MG63 (cell line): ENCODE results near the gene ZNRF3. TPM values are rescaled to one million over a fixed set of nuclear protein-coding genes. Genes with fewer than 3 reads are reported as not detected.
A peak's percentile ranks its signal among the peaks of the same experiment; 100 is the strongest.

Experiments
- DNase-seq: peaks from one replicate; pipeline ENCODE4 v3.0.0-alpha.2; 2020
- H3K27me3 ChIP-seq: fragments of 250-450 bp; sonication (Bioruptor Pico); 2 replicates; pipeline ENCODE4 v1.5.1; 2020; ENCODE audit warnings: mild to moderate bottlenecking, moderate library complexity
- H3K36me3 ChIP-seq: fragments of 250-450 bp; sonication (Bioruptor Pico); 2 replicates; pipeline ENCODE4 v1.5.1; 2020; ENCODE audit warnings: mild to moderate bottlenecking, moderate library complexity
- H3K4me3 ChIP-seq: fragments of 250-450 bp; sonication (Bioruptor Pico); 2 replicates; pipeline ENCODE4 v1.5.1; 2020; ENCODE audit warnings: mild to moderate bottlenecking, moderate library complexity
- H3K9me3 ChIP-seq: fragments of 250-450 bp; sonication (Bioruptor Pico); 2 replicates; pipeline ENCODE4 v1.5.1; 2020; ENCODE audit warnings: mild to moderate bottlenecking, moderate library complexity
- total RNA-seq: library from RNA; depleted of rRNA; stranded (reverse); fragments of >200 nt; shearing (Covaris generic); gene quantifications from 2 replicates; pipeline ENCODE4 v1.2.3, GENCODE V29; 2014; ENCODE audit warnings: low replicate concordance

Gene ZNRF3
- total RNA-seq, 1 experiment from 2014 or later, result 2.1 TPM

DNA sequence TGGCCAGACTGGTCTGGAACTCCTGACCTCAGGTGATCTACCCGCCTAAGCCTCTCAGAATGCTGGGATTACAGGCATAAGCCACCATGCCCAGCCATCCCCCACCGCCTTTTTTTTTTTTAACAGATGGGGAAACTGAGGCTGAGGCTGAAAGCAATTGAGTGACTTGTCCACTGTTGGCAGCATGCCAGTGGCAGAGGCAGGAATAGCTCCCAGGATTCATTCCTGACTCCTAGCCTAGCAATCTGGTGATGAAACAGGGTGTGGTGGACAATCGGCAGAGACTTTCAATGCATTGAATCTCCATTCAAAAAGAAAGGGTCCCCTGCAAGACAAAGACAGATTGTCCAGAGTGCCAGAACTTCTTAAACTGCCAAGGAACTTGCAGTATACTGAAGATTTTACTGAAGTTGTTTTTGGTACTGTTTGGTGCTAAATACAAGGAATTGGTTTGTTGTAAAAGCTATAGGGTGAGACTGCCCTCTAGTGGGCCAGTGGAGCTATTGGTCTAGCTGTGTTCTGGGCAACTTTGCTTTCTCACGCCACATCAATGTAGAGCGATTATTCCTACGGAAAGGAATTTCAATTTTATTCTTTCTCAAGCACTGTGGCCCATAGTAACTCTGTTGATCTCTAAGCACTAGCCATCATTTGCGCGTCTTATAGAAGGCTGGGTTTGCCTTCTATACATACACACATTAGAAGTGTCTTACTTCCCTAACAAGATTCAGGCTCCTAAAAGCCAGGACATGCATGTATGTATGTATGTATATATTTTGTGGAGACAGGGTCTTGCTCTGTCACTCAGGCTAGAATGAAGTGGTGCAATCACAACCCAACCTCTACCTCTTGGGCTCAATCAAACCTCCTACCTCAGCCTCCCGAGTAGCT, 157.3 kb downstream of the ZNRF3 start:
- Histone ChIP-seq H3K9me3 (no peaks in the 10 kb centered on the region), H3K27me3 (no peaks in the 10 kb centered on the region), H3K4me3 (no peak overlapping the region), H3K36me3 (no peaks in the 10 kb centered on the region; the same call in 1 of the 2 replicates)
- peak; percentile 55 for DNase-seq

DNA sequence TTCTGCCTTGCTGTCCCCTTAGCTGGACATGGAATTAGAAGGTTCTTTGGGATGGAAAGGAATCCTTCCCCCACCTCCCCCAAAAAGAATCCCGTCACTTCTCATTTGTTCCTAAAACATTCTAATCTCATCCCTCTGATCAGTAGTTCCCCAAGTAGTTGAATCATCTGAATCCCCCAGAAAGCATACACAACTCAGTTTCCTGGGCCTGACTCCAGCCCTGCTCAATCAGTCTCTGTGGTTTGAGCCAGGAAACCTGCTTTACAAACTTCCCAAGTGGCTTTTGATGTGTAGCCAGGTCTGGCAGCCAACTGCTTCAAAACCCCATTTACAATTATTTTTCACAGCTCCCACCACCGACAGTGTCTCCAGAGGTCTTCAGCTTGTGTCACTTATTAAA, 158.0 kb downstream of the ZNRF3 start:
- no peaks in the 10 kb centered on the region for H3K27me3 ChIP-seq
- DNase-seq, result peak; percentile 53
- no peaks in the 10 kb centered on the region for H3K9me3 ChIP-seq
- H3K36me3 ChIP-seq, result peaks cover 3% of the 10 kb centered on the region
- H3K4me3 ChIP-seq, result no peak overlapping the region

DNA sequence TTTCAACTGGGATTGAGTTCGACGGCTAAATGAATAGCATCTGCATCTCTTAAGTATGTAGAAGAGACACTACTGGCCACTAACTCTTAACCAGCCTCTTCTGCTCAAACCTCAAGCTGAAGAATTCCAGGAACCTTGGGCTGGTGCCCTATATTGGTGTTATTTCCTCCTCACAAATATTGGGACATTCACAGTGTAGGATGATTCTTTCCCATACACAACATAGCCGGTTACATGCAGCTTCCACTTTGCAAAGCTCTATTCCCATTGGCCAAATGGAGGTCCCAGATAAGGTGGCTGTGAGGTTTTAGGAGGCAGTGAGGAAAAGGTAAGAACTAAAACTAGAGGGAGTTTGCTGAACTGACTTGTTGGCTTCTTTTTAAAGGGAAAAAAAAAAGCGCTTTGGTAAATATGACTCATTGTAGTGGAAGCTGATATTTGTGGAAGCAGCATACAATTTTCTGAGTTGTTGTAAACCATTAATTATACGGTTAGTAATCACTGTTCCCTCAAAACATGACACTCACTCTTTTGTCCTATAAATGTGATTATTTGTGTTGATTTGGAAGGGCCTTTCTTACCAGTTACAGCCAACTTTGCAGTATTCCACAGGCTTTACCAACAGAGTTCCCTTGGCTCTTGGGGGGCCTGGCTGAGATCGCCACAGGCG, 160.7 kb downstream of the ZNRF3 start:
- Histone ChIP-seq H3K36me3 (peaks cover 12% of the 10 kb centered on the region), H3K27me3 (no peaks in the 10 kb centered on the region), H3K4me3 (no peak overlapping the region), H3K9me3 (no peaks in the 10 kb centered on the region)
- peak; percentile 22 for DNase-seq

DNA sequence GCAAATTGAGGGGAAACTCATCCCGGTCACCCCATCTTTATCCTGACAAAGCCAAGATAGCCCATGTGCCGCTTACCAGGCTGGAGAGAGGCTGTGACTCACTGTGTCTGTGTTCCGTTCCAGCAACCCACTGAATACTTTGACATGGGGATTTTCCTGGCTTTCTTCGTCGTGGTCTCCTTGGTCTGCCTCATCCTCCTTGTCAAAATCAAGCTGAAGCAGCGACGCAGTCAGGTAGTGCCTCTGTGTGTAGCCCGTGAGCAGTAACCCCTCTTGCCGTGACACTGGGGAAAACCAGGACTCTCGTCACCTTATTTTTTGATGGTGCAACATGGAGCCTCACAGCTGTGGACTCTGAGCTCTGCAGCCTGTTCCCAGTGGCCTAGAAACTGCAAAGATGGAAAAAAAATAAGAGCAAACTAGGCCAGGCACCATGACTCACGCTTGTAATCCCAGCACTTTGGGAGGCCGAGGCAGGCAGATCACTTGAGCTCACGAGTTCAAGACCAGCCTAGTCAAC, 161.3 kb downstream of the ZNRF3 start:
- DNase-seq, result peak; percentile 69
- Histone ChIP-seq H3K9me3 (no peaks in the 10 kb centered on the region), H3K36me3 (peaks cover 12% of the 10 kb centered on the region), H3K27me3 (no peaks in the 10 kb centered on the region), H3K4me3 (no peak overlapping the region)

DNA sequence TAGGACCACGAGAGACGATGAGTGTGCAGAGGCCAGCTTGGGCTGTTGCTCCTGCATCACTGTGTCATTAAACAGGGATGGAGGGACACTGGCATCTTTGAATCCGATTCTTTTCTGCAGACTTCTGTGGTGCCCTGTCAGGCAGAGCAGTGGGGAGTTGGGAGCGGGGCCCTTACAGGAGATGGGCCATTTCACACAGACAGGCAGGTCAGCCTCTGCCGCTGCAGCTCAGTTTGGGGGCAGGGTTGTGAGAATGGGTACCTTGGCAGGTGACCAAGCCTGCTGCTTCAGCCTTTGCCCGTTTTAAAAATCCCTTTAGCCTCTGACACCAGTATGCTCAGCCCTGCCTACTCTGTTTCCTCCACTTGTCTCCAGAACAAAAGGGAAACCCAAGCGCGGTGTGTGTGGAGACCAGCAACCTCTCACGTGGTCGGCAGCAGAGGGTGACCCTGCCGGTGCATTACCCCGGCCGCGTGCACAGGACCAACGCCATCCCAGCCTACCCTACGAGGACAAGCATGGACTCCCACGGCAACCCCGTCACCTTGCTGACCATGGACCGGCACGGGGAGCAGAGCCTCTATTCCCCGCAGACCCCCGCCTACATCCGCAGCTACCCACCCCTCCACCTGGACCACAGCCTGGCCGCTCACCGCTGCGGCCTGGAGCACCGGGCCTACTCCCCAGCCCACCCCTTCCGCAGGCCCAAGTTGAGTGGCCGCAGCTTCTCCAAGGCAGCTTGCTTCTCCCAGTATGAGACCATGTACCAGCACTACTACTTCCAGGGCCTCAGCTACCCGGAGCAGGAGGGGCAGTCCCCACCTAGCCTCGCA, 165.7 kb downstream of the ZNRF3 start:
- no peaks in the 10 kb centered on the region for H3K9me3 ChIP-seq
- DNase-seq, result no peak
- H3K36me3 ChIP-seq, result peaks cover 12% of the 10 kb centered on the region
- H3K4me3 ChIP-seq, result no peak overlapping the region
- no peaks in the 10 kb centered on the region for H3K27me3 ChIP-seq

DNA sequence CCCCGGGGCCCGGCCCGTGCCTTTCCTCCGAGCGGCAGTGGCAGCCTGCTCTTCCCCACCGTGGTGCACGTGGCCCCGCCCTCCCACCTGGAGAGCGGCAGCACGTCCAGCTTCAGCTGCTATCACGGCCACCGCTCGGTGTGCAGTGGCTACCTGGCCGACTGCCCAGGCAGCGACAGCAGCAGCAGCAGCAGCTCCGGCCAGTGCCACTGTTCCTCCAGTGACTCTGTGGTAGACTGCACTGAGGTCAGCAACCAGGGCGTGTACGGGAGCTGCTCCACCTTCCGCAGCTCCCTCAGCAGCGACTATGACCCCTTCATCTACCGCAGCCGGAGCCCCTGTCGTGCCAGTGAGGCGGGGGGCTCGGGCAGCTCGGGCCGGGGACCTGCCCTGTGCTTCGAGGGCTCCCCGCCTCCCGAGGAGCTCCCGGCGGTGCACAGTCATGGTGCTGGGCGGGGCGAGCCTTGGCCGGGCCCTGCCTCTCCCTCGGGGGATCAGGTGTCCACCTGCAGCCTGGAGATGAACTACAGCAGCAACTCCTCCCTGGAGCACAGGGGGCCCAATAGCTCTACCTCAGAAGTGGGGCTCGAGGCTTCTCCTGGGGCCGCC, 166.4 kb downstream of the ZNRF3 start:
- Histone ChIP-seq H3K9me3 (no peaks in the 10 kb centered on the region), H3K36me3 (peaks cover 12% of the 10 kb centered on the region), H3K27me3 (no peaks in the 10 kb centered on the region), H3K4me3 (no peak overlapping the region)
- no peak for DNase-seq

DNA sequence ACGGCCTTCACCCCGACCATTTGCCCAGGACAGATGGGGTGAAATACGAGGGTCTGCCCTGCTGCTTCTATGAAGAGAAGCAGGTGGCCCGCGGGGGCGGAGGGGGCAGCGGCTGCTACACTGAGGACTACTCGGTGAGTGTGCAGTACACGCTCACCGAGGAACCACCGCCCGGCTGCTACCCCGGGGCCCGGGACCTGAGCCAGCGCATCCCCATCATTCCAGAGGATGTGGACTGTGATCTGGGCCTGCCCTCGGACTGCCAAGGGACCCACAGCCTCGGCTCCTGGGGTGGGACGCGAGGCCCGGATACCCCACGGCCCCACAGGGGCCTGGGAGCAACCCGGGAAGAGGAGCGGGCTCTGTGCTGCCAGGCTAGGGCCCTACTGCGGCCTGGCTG, 167.1 kb downstream of the ZNRF3 start:
- H3K27me3 ChIP-seq, result no peaks in the 10 kb centered on the region
- H3K4me3 ChIP-seq, result no peak overlapping the region
- no peaks in the 10 kb centered on the region for H3K9me3 ChIP-seq
- H3K36me3 ChIP-seq, result peaks cover 12% of the 10 kb centered on the region
- DNase-seq, result no peak

DNA sequence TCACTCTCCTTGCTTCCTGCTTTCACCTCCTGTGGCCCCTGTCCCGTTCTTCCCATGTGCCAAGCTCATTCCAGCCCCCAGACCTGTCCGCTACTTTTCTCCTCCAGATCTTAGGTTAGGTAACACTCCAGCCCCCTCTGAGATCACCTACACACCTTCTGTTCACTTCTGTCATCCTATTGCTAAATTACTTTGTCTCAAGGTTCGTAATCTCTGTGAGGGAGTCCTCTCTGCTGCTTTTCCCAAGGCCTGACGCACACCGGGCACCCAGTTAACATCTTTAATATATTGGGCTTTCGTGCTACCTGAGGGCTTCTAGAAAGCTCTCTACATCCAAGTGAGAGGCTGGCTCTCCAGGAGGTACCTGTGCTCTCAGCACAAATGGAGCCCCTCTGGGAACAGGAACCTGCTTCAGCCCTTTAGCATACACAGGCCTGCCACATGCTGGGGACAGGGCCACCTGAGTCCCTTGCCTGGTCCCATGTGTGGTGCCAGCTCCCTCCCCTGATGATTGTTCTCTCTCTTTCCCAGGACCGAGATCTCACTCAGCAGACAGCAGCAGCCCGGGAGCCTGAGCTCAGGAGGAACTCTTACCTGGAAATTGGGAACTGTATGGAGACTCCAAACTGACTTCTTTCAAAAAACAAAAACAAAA, 169.8 kb downstream of the ZNRF3 start:
- no peak for DNase-seq
- no peaks in the 10 kb centered on the region for H3K27me3 ChIP-seq
- no peaks in the 10 kb centered on the region for H3K9me3 ChIP-seq

DNA sequence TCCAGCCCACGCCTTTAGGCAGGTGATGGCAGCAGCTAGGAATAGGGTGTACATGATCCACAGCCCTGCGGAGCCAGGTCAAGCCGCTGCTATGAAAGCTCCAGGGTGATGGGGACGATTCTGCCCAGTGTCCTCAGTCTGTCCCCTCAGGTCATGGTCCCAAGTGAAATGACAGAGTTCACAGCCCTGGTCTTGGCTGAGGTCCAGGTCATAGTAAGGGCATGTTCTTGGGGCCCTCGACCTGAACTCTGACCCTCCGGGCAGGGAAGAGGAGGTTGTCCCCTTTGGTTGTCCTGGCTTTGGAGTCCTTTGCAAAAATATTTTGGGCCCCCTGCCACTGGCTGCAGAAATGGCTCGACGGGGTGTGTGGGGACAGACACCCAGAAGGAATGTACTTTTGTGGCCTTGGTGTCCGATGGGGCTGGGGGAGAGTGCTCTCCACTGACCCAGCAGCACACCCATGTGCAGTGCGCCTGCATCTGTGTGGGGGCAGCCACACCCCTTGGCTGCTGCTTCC, 170.9 kb downstream of the ZNRF3 start:
- no peak overlapping the region for H3K4me3 ChIP-seq
- no peaks in the 10 kb centered on the region for H3K27me3 ChIP-seq
- H3K9me3 ChIP-seq, result no peaks in the 10 kb centered on the region
- H3K36me3 ChIP-seq, result no peaks in the 10 kb centered on the region
- DNase-seq, result no peak

More for the DNA sequence above, 169.8 kb downstream of the ZNRF3 start:
- 0 out of 2 replicates have a peak, but pooled peaks cover 3% of the 10 kb centered on the region for H3K36me3 ChIP-seq
- H3K4me3 ChIP-seq, result no peak overlapping the region

DNA sequence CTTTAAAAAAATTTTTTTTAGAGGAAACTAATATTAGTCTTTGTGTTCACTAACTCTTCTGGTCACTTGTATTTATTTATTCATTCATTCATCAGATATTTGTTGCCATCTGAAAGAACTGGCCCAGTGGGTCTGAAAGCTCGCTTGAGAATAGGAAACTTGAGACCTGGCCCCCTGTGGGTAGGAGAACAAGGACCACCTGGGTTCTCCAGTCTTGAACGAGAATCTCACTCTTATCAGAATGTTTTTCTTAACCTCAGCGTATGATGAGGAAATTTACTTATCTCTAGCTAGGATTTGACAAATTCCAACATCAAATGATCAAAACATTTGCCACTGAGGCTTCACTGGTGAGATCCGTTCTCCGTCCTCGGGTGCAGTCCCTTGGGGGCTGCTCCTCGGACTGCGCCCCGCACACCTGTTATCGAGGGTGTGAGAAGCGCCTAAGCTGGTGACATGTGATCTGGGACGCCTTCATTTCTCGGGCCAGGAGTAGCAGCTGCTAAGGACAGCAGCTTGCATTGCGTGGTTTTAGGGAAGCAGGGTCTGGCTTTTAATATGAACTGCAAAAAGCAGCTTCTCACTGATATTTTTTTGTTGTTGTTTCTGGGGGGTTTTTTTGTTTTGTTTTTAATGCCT, 171.9 kb downstream of the ZNRF3 start:
- DNase-seq, result no peak
- H3K4me3 ChIP-seq, result no peak overlapping the region
- H3K9me3 ChIP-seq, result no peaks in the 10 kb centered on the region
- no peaks in the 10 kb centered on the region for H3K36me3 ChIP-seq
- H3K27me3 ChIP-seq, result no peaks in the 10 kb centered on the region

DNA sequence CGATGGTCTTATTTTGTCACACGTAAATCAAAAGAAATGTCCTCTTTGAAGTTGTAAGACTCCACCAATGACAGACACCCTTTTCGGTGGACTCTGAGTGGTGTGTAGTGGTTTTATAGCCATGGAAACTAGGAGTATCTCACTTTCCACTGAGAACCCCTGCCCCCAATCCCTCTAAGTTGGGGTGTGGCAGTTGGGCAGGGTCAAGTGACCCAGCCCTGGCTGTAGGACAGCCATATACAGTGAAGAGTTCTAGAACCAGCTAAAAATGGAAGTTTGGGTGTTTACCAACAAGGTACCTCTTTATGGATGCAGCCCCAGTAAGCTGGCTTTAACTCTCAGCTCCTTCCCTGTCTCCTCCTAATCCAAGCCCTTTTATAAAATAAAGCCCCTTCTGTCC, 173.1 kb downstream of the ZNRF3 start:
- Histone ChIP-seq H3K36me3 (no peaks in the 10 kb centered on the region), H3K27me3 (no peaks in the 10 kb centered on the region), H3K4me3 (no peak overlapping the region), H3K9me3 (no peaks in the 10 kb centered on the region)
- DNase-seq, result no peak

DNA sequence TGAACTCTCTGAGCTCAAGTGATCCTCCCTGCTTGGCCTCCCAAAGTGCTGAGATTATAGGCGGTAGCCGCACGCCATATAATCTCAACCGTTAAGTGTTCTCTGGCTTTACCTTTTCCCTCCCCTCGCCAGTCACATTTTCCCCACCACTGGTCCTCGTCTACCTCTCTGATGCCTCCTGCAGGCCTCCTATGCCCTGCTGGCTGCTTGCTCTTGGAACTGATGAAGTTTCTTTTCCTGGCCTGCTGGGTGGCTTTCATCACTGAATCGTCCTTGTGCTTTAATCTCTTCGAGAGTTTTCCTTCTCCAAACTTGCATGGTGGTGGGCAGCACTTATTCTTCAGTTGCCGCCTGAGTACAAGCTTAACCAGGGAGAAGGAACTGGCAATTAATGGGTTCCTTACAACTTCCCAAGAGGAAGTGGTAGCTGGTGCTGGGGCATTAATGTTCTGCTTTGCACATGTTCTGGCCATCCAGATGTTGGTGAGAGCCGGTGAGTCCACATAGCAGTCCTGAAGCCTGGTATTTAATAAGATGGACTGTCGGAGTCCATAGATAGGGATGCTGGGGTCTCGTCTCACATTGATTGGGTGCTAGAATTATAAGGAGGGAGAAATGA, 177.0 kb downstream of the ZNRF3 start:
- H3K36me3 ChIP-seq, result no peaks in the 10 kb centered on the region

DNA sequence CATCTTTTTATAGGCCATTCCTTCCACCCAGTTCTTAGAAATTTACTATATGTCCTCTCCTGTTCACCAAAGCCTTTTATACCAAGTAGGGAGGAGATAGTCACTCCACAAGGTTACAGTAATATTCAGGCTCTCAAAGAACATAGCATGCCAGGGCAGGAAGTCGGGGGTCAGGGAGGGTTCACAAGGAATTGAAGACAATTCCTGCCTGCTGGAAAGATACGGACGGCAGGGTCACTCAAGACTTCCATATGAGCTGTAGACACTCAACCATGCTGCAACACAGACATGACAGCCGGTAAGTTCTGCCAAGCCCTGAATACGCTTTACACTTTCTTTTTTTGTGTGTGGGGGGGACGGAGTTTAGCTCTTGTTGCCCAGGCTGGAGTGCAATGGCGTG, 177.6 kb downstream of the ZNRF3 start:
- H3K27me3 ChIP-seq, result no peaks in the 10 kb centered on the region
- H3K9me3 ChIP-seq, result no peaks in the 10 kb centered on the region
- H3K36me3 ChIP-seq, result no peaks in the 10 kb centered on the region
- no peak for DNase-seq
- H3K4me3 ChIP-seq, result no peak overlapping the region

More for the DNA sequence above, 177.0 kb downstream of the ZNRF3 start:
- no peaks in the 10 kb centered on the region for H3K27me3 ChIP-seq
- no peak overlapping the region for H3K4me3 ChIP-seq
- DNase-seq, result no peak
- H3K9me3 ChIP-seq, result no peaks in the 10 kb centered on the region

DNA sequence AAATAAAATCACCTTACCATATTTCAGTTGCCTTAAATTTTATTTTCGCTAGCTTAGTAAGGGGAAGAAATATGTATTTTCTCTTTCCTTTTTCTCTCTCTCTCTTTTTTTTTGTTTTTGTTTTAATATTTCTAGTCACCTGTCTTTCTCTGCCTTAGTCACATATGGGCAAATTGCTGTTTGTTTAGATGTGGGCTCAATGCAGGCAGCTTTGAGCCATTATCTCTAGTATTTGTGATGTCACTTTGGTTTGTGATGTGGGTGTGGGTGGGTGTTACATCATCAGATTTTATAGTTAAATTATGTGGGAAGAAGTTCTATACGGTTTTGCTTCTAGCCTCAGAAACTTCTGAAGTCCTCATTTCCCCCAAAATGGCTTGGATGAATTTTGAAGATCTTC, 178.4 kb downstream of the ZNRF3 start, which contains the start of gene C22orf31:
Gene C22orf31 (minus strand): TSS at position 59 of the 400 bp plus-strand sequence. CDS start 39 bp downstream, at position 20.
- Histone ChIP-seq H3K27me3 (no peaks in the 10 kb centered on the region), H3K9me3 (no peaks in the 10 kb centered on the region), H3K36me3 (no peaks in the 10 kb centered on the region), H3K4me3 (no peak within 1 kb of the TSS)
- no peak for DNase-seq

DNA sequence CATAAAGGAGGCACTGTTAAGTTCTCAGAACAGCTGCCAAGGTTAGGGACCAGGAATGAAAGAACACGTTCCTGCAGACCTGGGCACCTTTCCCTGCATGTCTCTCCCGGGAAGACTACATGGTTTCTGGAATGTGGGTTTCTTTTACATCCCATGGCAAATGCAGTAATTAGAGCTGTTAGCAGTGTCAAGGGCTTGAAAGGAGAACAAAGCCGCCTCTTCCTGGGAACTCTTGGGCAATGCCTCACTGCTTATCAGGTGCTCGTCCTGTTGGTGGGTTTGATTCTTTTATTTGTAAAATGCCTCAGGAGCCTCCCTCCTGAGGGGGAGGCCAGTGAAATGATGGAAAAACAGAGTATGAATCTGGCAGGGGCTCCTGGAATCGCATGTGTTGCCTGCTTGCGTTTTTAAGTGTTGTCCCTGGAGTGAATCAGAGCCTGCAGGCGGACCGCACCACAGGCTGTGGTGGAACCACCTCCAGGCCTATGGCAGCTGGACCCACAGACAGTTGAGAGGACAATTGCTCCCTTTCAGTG, 179.0 kb downstream of the ZNRF3 start:
- DNase-seq, result no peak
- no peaks in the 10 kb centered on the region for H3K9me3 ChIP-seq
- H3K27me3 ChIP-seq, result no peaks in the 10 kb centered on the region
- no peak overlapping the region for H3K4me3 ChIP-seq
- H3K36me3 ChIP-seq, result no peaks in the 10 kb centered on the region
